HG02885 (cell line): ENCODE data around the gene NATD1.

Experiments used
- ATAC-seq: cut with Tn5 transposase; IDR thresholded peaks from one replicate; pipeline ENCODE4 v1.9.1; 2021; ENCODE audit warnings: mild to moderate bottlenecking; ENCODE audit not compliant: unreplicated experiment, poor library complexity

NATD1 gene

GRCh38 chr17:21249086-21249795 is 4.0 kb downstream of the NATD1 start:
- ATAC-seq, result no peak

GRCh38 chr17:21248500-21248899 is 4.7 kb downstream of the NATD1 start:
- no peak for ATAC-seq

- ATAC-seq, result no peak
Observed at GRCh38 chr17:21247552-21248258, 5.5 kb downstream of the NATD1 start.

GRCh38 chr17:21246698-21247097 is 6.5 kb downstream of the NATD1 start:
- ATAC-seq, result no peak

- no peak for ATAC-seq
Observed at GRCh38 chr17:21245639-21246084, 7.5 kb downstream of the NATD1 start.

GRCh38 chr17:21243516-21244303 is 9.5 kb downstream of the NATD1 start:
- no peak for ATAC-seq

GRCh38 chr17:21242780-21243515 is 10.3 kb downstream of the NATD1 start:
- ATAC-seq, result no peak

GRCh38 chr17:21242026-21242697 is 11.0 kb downstream of the NATD1 start:
- ATAC-seq, result no peak

GRCh38 chr17:21241564-21241963 is 11.6 kb downstream of the NATD1 start:
- ATAC-seq, result no peak

- ATAC-seq, result no peak
Observed at GRCh38 chr17:21240369-21241055, 12.7 kb downstream of the NATD1 start.

GRCh38 chr17:21239680-21240368 is 13.4 kb downstream of the NATD1 start:
- ATAC-seq, result no peak

- no peak for ATAC-seq
Observed at GRCh38 chr17:21235921-21236320, 17.3 kb downstream of the NATD1 start.

GRCh38 chr17:21233581-21234347 is 19.4 kb downstream of the NATD1 start:
- no peak for ATAC-seq

GRCh38 chr17:21232033-21232749 is 21.0 kb downstream of the NATD1 start:
- ATAC-seq, result no peak

GRCh38 chr17:21231533-21231932 is 21.7 kb downstream of the NATD1 start:
- ATAC-seq, result no peak

- no peak for ATAC-seq
Observed at GRCh38 chr17:21228845-21229244, 24.4 kb downstream of the NATD1 start.

- no peak for ATAC-seq
Observed at GRCh38 chr17:21228111-21228510, 25.1 kb downstream of the NATD1 start.
